Loucy (cell line): ENCODE data around the gene COX19.

Experiments
- CTCF ChIP-seq: fragments of 200-600 bp; sonication (generic); conservative IDR thresholded peaks from 2 replicates; pipeline ENCODE4 v1.5.1; 2014; ENCODE audit warnings: mild to moderate bottlenecking, antibody characterized with exemption, low read length
- EZH2phosphoT487 ChIP-seq: fragments of 200-600 bp; IDR thresholded peaks from 2 replicates; pipeline ENCODE4 v1.6.1; 2018; ENCODE audit warnings: antibody characterized with exemption, mild to moderate bottlenecking, moderate library complexity, borderline replicate concordance

GRCh38 chr7:972676-973309 lies 2.6 kb downstream of the COX19 start:
- TF ChIP-seq CTCF, result no peak
- no peak for TF ChIP-seq EZH2phosphoT487
